Mucosa of gallbladder (tissue), 1 donor: ENCODE results near the gene CXXC1. TPM values are rescaled to one million over a fixed set of nuclear protein-coding genes. Genes with fewer than 3 reads are reported as not detected.
"Not testable (repeated sequence)": the region's sequence is repeated elsewhere in the genome, so short reads cannot be mapped to it uniquely, and the experiment has no call there.

Experiments
- DNase-seq: peaks from one replicate; pipeline ENCODE4 v3.0.0-alpha.2; 2020; ENCODE audit warnings: low spot score
- total RNA-seq: library from RNA; stranded (reverse); gene quantifications from one replicate; pipeline ENCODE4 v1.2.1, GENCODE V29; 2021
- donor health status: DM: no; HTN: no; CAD: no.

CXXC1 gene
- total RNA-seq, 1 donor from 2014 or later, result 92.2 TPM

DNA sequence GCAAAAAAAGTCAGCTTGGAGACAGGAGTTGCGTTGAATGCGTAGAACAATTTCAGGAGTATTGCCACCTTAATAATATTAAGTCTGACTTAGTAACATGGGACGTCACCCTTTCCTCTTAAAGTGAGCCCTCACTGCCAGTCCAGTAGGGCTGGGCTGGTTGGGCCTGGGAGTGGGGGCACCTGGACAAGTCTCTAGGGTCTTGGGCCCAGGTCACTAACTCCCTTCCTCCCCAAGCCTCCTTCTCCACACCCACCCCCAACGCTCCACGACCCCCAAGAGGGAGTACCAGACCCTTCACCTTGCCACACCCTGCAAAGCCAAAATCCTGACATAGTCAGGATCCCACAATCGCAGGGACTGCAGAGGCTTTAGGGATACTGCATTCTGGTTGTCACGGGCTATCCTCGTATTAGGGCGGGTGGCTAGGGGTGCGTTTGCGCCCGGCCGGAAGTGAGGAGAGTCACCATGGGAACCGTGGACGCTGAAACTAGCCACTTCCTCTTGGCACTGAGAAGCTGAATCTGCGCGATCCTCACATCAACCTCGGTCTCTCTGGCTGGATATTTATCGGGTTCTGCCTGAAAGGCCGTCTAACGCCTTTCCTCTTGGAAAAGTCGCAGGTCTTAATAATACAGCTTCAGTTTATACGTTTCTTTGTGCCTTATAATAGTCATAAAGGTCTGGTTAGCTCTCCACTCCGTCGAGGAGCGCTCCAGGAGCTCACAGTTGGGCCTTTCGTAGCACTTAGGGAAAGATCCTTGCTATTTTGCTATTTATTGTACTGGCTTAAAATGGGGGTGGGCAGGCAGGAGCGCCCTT lies 10.3 kb upstream of the CXXC1 start:
- peak; percentile 84 for DNase-seq

DNA sequence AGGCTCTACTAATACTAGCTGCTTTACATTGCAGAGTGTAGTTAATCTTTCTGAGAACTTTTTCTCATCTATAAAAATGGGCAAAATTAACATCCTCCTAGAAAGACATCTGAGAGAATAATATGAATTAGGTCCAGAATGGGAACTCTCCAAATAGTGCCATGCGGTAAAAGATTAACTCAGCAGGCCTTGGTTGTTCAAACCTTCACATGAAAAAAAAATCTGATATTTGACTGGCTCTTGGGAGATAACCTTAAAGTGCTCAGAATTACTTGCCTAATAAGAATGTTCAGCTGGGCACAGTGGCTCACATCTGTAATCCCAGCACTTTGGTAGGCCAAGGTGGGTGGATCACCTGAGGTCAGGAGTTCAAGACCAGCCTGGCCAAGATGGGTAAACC lies 5.5 kb upstream of the CXXC1 start:
- no peak for DNase-seq

DNA sequence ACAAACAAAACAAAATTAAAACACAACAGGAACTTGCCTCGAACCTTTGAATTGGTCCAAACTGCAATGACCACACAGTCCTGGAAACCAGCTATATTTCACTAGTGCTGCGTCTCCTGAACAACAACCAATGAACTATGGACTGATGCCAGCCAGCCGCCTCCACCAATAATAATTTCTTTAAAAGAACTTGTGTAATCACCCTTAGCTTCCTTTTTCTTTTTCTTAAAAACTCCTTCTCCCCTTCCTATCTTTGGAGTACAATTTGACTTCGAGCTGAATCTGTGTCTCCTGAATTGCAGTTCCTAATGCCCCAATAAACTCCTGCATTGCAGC lies 1.6 kb upstream of the CXXC1 start:
- DNase-seq, result no peak

DNA sequence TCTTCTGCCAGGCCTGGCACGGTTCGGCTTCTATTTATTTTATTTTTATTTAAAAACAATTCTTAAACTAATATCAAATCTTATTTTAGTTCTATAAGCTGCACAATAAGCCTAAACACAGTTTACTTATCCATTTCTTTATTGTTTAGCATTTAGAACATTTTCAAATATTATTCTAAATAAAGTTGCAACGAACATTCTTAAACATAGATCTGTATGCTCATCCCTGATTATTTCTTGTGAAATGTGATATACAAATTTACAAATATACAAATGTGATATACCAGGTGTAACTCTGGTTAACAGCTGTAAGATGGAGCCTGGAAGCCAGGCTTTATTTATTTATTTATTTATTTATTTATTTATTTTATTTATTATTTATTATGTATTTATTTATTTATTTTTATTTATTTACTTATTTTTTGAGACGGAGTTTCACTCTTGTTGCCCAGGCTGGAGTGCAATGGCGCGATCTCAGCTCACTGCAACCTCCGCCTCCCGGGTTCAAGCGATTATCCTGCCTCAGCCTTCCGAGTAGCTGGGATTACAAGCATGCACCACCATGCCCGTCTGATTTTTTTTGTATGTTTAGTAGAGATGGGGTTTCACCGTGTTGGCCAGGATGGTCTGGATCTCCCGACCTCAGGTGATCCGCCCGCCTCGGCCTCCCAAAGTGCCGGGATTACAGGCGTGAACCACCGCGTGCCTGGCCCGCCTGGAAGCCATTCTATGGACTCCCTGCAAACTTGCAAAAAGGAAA lies 1.0 kb upstream of the CXXC1 start:
- not testable (repeated sequence) for DNase-seq

DNA sequence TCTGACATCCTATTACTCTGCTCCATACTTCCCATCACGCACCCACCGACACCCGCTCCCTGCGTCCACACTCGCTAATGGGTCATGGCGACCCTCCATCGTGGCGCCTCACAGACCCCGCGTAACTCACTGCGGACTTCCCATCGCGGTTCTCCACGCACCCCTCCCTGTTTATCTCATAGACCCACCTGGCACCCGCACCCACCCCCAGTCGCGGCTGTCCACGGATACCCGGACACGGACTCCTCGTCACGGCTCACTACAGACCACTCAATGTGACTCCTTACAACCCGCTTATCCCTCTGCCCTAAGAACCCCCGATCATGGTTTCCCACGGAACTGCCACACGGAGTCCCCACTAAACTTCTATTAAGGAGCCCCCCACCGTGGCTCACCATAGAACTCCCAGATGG lies 458 bp downstream of the CXXC1 start:
- DNase-seq, result no peak

DNA sequence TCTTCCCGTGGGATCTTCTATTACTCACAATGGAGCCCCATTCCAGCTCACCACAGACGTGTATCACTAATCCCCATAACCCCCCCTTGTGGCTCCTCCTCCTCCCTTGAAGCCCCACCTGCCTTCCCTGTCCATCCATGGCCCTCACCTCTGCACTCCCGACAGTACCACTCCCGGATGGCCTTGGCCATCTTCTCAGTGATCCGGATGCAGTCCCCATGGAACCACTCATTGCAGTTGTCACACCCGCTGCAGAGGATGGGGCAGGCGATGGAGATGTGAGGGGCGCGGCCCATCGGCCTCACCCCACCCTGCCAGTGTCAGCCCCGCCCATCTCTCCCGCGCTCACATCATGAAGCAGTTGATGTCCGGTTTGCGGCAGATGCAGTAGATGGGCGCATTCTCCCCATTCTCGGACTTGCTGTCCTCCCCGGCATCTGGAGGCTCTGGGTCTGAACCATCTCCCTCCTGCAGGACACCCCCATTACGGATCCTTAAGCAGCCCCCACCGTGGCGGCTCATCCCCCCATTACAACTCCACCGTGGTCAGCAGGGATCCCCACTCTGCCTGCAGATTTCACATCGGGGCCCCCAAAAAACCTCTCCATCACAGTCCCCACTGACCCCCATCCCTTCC lies 983 bp downstream of the CXXC1 start:
- no peak for DNase-seq

DNA sequence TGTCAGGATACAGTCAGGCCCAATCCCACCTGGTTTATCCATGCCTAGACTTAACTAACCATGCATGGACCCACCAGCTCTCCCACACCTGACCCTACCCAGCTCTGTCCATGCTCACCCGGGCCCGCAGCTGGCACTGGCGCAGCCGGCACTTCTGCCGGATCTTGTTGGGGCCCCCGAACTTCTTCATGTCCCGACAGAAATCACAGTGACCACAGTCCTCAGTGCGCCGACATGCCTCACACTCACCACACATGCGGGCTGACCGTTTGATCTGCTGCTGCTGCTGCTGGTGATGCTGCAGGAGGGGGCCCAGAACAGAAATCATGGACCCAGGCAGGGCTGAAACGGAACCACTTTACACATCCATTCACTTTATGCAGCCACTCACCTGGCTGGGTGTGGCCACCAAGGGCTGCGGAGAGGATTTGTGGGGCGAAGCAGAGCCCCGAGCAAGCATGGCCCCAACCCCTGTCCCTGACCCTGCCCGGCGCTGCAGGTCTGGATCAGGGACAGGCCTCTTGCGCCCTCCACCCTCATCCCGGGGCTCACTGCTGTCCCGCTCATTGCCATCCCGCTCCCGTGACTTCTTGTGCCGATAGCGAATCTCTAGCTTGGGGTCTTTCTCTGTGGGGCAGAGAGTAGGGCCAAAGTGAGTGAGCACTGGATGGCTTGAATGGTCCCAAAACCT lies 1.7 kb downstream of the CXXC1 start:
- no peak for DNase-seq

DNA sequence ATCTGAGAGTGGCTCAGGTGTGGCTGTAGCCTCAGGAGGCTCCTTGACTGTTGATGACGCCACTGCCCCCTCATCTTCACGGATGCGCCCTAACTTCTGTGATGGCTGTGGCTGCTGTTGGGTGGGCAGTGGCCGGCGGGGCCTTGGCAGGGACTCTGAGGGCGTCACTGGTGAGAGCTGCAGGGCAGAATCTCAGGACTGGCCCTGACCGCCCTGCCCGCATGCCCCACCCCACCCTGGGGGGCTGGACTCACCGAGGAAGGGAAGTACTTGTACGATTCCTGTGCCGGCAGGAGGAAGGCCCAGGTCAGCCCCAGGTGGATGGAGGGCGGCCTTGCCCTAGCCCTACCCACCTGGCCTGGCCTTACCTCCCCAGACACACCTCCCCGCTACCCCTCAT lies 2.4 kb downstream of the CXXC1 start:
- DNase-seq, result no peak

DNA sequence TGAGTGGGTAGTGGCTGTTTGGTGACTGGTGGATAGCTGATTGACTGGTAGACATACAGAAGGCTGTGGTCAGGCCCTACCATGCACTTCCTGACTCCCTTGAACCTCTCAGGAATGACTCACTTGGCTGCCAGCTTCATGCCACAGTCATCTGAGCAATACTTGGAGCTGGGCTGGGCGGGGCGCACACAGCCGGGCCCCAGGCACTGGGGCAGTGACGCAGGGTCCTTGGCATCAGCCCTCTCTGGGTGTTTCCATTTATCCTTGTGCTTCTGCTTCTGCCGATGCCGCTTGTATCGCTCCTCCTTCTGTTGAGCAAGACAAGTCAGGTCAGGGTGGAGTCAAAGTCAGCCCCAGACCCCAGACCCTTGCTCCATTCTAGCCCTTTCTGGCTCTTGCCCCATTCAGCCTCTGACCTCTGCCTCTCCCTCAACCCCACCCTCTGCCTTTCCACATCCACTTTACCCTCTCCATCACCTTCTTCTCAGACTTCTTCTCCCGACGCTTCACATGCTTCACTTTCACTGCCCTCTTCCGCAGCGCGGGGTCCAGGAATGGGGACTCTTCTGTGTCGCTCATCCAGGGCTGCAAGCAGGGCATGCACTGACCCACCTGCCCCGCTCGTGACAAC lies 3.1 kb downstream of the CXXC1 start:
- DNase-seq, result no peak

DNA sequence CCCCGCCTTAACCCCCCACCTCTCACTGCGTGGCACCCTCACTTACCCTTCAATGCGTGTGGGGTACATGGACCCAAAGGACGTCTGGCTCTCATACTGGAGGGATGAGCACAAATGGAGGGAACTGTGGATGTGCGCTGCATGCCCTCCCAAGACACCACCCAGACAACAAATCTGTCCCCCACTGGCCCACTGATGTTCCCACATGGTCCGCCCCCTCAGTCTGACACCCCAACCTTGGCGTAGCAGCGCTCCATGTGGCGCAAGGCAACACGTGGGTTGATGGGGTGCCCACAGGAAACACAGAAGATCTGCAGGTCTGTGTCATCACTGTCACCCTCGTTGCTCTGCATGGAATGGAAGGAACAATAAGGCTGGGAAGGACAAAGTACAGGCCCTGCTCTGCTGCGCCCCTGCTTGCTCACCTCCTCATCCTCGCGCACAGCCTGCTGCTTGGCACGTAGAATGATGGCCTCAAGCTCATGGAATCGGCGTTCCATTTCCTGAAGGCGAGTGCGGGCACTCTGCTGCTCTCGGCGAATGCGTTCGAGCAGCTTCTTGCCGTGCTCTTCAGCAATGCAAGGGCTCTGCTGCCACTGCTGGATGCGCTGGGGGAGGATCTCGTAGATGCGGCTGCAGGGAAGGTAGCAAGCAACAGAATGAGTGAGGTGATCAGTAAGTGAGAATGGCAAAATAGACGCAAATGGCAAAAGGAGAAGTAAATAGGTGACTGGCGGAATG lies 3.9 kb downstream of the CXXC1 start:
- DNase-seq, result no peak

DNA sequence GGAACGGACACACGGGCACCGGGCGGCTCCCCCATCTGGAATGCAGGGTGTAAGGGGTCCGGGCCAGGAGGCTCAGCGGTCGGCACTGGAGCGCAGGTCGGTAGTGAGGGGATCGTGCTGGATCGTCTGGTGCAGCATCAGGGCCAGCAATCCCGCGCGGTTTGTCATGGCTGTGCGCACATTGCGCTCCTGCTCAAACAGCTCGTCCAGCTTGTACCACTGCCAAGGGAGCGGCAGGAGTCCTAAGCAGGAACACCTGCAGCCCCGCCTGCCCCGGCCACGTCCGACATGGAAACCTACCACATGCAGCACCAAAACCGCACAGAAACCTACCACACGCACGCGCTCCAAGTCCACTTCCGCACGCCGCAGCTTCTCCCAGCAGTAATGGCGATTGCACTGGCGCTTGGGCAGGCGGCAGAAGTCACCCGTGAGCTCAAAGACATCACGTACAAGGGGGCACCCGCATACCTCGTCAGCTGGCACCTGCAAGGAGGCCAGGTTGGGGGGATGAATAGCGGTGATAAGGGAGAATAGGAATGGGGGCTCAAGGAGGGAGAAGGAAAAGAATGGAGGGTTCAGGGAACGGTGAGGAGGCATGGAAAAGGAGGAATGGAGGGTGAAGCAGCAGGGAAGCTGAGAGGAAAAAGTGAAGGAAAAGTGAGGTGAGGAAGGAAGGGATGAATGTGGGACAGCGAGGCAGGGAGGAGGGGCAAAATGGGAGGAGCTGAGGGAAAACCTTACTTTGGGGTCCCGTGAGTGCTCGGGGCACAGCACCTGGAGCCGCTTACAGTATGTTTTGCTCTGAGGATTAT lies 4.8 kb downstream of the CXXC1 start:
- DNase-seq, result no peak

DNA sequence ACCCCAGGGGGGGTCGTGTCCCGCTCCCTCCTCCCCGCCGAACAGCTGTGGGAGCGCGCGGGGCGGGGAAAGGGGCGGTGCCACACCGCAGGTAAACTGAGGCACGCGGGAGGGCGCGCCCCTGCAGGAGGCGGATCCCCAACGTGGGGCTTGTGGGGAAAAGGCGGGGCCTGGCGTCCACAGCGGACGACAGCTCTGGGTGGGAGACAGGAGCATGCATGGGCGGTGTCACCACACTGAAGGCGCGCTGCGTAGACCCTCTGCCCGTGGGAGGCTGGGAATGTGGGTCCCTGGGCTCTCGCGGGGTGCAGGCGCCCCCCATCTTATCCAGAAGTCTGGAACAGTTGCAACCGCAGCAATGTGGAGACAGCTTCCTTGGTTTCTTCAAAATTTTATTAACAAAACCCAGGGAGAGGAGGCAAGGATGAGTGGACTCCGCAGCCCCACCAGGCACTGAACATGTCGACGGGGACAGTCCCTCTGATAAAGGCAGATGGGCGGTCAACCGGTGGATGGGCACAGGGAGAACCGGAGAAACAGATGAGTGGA lies 5.4 kb downstream of the CXXC1 start:
- no peak for DNase-seq

DNA sequence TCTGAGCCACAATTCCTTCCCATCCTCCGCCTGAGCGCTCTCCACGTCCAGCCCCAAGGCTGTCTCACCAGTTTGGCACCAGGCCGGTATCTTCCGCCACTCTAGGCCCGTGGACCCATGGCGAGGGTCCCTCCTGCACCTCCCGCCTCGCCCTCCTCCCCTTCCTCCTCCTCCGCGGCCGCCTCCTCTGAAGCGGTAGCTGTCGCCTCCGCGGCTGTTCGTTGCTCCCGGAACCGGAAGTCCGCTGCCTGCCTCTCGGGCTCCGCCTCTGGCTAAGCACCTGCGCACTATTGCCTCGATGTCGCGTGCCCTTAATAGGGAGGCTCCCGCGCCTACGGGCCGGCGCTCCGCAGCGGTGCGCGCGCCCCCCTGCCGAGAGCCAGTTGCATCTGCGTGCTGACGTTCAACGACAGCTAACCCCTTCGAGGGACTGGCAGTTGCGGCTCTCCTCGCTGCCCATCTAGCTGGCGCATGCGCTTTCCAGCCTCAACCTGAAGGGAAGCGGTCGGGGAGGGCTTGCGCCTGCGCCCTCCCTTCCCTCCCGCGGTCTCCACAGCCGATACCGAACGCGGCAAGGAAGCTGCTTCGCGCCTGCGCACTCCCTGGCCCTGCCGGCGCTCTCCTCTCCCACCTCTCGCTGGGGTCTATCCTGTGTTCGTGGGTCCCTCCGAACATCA lies 6.1 kb downstream of the CXXC1 start, which contains the start of gene MBD1:
Gene MBD1, minus strand, starts transcription at position 229 of the 677 bp plus-strand sequence. CDS start 1,531 bp downstream, outside the sequence.
- DNase-seq, result peak; percentile 98

DNA sequence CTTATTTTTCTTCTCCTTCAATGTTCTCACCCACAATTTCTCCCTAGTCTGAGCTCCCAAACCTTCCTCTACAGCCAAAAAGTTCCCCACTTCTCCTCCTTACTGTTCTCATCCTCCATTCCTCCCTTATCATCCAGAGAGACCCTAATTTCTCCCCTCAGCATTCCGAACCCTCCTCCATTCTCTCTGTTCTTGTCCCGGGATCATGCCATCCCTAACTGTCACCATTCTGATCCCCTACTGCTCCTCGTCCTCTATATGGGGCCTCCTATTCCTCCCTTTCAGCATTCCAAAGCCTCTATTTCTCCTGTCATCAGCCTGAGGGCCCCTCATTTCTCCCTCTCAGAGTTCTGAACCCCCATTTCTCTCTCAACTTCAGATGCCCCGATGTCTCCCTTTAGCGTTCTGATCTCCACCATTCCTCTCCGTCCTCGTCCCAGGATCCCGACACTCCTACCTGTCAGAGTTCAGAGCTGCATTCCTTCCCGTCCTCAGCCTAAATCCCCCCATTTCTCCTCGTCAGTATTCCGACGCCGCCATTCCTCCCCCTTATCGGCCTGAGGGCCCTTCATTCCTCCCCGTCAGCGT lies 6.7 kb downstream of the CXXC1 start:
- DNase-seq, result no peak

DNA sequence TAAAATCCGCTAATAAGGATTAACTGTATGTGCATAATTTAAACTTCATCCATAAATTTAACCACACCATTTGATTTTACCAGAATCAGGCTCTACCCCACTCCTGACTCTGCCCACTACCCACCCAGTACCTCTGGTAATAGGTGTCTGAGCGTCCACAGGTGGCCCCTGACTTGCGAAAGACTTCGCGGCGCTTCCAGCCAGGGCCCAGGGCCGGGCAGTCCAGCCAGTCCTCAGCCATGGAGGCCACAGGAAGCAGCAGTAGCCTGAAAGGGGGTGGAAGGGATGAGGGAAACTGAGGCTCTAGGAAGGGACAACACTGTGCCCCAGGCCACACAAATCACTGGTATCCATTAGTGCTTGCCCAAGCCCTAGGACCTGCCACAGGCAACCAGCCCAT lies 7.7 kb downstream of the CXXC1 start:
- no peak for DNase-seq

DNA sequence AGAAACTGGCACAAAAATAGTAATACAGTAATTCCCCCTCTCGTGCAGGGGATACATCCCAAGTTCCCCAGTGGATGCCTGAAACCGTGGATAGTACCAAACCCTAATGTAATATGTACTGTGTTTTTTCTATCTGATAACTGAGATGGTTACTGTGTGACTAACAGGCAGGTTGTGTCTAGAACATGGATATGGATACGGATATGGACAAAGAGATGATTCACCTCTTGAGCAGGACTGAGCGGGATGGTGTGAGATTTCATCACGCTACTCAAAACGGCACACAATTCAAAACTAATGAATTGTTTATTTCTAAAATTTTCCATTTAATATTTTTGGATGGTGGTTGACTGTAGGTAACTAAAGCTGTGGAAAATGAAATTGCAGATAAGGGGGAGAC lies 9.6 kb downstream of the CXXC1 start:
- no peak for DNase-seq

DNA sequence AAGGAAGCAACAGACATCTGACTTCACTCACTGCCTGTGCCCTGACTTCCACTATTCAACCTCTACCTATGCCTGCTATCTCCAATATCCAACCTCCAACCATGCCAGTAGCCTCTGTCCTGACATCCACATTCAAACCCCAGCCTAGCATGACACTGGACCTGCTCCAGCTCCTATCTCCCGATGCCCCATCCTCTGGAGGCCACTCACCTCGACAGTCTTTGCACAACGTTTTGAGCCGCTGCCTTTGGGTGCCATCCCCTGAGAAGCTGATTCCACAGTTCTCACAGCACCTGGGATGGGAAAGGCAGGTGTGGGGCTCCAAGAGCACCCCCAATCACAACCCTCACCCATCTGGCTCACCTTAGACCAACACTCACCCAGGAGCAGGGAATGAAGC lies 11.0 kb downstream of the CXXC1 start:
- no peak for DNase-seq

DNA sequence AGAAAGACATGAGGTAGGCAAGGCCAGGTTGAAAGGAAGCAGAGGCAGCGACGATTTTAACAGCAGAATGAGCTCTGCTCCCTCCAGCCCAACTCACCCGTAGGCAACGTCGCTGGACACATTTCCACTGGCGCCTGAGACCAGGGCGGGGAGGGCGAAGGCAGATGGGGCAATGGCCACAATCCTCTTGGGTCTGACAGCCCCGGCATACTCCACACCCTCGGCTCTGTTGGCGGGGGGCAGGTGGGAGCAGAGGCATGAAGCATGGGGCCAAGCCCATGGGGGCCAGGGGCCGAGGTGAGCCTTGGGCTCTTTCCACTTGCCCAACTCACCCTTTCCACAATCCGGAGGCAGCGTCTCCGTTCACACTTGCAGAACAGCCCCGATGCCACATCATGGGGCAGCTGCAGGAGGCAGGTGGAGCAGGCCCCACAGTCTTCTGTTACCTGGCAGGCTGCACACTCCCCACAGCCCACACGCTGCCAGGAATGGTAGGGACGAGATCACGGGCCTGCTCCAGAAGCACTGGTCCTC lies 11.9 kb downstream of the CXXC1 start:
- DNase-seq, result no peak

DNA sequence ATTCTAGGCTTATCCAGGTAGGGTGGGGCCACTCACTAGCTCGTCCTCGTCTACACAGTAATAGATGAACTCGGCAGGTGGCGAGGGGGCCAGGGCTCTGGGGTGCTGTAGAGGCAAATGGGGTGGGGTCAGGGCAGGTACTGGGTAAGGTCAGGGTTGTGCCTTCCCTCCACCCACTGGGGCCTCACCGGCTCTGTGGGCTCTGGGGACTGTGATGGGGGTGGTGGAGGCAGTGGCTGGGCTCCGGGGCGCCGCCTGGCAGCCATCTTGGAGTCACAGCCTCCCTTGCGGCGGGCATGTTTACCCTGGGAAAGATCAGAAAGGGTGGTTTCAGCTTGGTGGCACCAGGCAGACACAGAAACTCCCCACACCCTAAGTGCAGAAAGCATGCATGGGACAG lies 12.6 kb downstream of the CXXC1 start:
- no peak for DNase-seq
